Progenitor cell of endocrine pancreas (in vitro differentiated cells): ENCODE results near the gene PCDHGB4. TPM values are rescaled to one million over a fixed set of nuclear protein-coding genes. Genes with fewer than 3 reads are reported as not detected.

Experiments used
- DNase-seq: peaks from one replicate; pipeline ENCODE4 v3.0.0; 2021; ENCODE audit warnings: low spot score; ENCODE audit not compliant: unreplicated experiment
- H3K27ac Mint-ChIP-seq: 2 replicates; pipeline ENCODE4 v1.8.0; 2021; ENCODE audit warnings: mild to moderate bottlenecking, moderate library complexity, mixed read lengths
- H3K27me3 Mint-ChIP-seq: 2 replicates; pipeline ENCODE4 v1.8.0; 2021; ENCODE audit warnings: mixed read lengths
- H3K36me3 Mint-ChIP-seq: 2 replicates; pipeline ENCODE4 v1.8.0; 2022; ENCODE audit warnings: mixed read lengths; ENCODE audit not compliant: insufficient read depth
- H3K4me1 Mint-ChIP-seq: 2 replicates; pipeline ENCODE4 v1.8.0; 2021; ENCODE audit warnings: low read depth, mixed read lengths
- H3K4me3 Mint-ChIP-seq: 2 replicates; pipeline ENCODE4 v1.8.0; 2021; ENCODE audit warnings: low read depth, mild to moderate bottlenecking, moderate library complexity, mixed read lengths
- H3K9me3 Mint-ChIP-seq: 2 replicates; pipeline ENCODE4 v1.8.0; 2021; ENCODE audit warnings: low read depth, mixed read lengths
- total RNA-seq: library from RNA; stranded (reverse); gene quantifications from 2 replicates; pipeline ENCODE4 v1.2.1, GENCODE V29; 2021
- TF ChIP-seq, protein P1 (sequence below): fragments of 200-600 bp; sonication (generic); IDR thresholded peaks from one replicate; pipeline ENCODE4 v1.5.0; 2021; ENCODE audit warnings: antibody characterized with exemption, mild to moderate bottlenecking; ENCODE audit not compliant: unreplicated experiment

The PCDHGB4 gene
- total RNA-seq, 1 donor from 2014 or later: 16.1 TPM

DNA sequence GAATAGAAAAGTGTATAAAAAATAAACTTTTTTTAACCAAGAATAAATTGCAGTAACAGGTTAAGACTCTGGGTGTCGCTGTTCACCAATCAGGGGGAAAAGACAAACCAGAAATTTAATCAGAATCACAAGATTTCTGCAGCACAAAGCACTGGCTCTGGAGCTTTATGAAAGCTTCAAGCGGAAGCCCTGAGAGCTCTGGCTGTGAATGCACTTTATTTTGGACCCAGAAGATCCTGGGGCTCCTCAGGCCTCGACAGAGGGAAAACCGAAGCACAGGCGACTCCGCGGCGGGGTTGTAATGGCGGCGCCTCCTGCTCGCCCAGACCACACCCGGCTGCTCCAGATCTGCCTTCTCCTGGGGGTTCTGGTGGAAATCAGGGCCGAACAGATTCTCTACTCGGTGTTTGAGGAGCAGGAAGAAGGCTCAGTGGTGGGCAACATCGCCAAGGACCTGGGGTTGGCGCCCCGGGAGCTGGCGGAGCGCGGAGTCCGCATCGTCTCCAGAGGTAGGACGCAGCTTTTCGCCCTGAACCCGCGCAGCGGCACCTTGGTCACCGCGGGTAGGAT lies 32.5 kb upstream of the PCDHGB4 start, which contains the start of gene PCDHGA4:
TSS of gene PCDHGA4 (plus strand) at position 122 of the 570 bp plus-strand sequence. CDS start at position 209, 87 bp downstream.
- Mint-ChIP-seq H3K9me3 (peaks cover 40% of the 10 kb centered on the region), H3K27ac (no peak within 1 kb of the TSS), H3K4me1 (no peaks in the 10 kb centered on the region), H3K4me3 (no peak within 1 kb of the TSS), H3K36me3 (peaks cover 13% of the 10 kb centered on the region), H3K27me3 (no peaks in the 10 kb centered on the region)
- TF ChIP-seq, protein P1, sequence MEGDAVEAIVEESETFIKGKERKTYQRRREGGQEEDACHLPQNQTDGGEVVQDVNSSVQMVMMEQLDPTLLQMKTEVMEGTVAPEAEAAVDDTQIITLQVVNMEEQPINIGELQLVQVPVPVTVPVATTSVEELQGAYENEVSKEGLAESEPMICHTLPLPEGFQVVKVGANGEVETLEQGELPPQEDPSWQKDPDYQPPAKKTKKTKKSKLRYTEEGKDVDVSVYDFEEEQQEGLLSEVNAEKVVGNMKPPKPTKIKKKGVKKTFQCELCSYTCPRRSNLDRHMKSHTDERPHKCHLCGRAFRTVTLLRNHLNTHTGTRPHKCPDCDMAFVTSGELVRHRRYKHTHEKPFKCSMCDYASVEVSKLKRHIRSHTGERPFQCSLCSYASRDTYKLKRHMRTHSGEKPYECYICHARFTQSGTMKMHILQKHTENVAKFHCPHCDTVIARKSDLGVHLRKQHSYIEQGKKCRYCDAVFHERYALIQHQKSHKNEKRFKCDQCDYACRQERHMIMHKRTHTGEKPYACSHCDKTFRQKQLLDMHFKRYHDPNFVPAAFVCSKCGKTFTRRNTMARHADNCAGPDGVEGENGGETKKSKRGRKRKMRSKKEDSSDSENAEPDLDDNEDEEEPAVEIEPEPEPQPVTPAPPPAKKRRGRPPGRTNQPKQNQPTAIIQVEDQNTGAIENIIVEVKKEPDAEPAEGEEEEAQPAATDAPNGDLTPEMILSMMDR: peak; percentile 16
- no peak for DNase-seq

DNA sequence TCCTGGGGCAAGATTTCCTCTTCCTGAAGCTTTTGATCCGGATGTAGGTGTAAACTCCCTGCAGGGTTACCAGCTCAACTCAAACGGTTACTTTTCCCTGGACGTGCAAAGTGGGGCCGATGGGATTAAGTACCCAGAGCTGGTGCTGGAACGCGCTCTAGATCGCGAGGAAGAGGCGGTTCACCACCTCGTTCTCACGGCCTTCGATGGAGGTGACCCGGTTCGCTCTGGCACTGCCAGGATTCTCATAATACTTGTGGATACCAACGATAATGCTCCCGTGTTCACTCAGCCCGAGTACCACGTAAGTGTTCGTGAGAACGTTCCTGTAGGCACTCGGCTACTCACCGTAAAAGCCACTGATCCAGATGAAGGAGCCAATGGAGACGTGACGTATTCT lies 31.9 kb upstream of the PCDHGB4 start:
- no peak for DNase-seq
- peaks cover 42% of the 10 kb centered on the region for H3K9me3 Mint-ChIP-seq
- H3K27me3 Mint-ChIP-seq: no peaks in the 10 kb centered on the region
- peaks cover 14% of the 10 kb centered on the region for H3K36me3 Mint-ChIP-seq
- no peaks in the 10 kb centered on the region for H3K4me1 Mint-ChIP-seq
- H3K27ac Mint-ChIP-seq: no peak overlapping the region
- TF ChIP-seq, protein P1: no peak
- no peak overlapping the region for H3K4me3 Mint-ChIP-seq

DNA sequence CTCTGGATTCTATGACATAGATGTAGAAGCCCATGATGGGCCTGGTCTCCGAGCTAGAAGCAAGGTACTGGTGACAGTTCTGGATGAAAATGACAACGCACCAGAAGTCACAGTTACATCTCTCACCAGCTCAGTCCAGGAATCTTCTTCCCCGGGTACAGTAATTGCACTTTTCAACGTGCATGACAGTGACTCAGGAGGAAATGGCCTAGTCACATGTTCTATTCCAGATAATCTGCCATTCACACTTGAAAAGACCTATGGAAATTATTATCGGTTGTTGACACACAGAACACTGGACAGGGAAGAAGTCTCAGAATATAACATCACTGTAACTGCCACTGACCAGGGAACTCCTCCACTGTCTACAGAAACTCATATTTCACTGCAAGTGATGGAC lies 31.4 kb upstream of the PCDHGB4 start:
- no peak overlapping the region for H3K4me3 Mint-ChIP-seq
- TF ChIP-seq, protein P1: no peak
- no peak for DNase-seq
- H3K27ac Mint-ChIP-seq: no peak overlapping the region
- H3K4me1 Mint-ChIP-seq: no peaks in the 10 kb centered on the region
- peaks cover 47% of the 10 kb centered on the region for H3K9me3 Mint-ChIP-seq
- H3K27me3 Mint-ChIP-seq: no peaks in the 10 kb centered on the region
- peaks cover 19% of the 10 kb centered on the region for H3K36me3 Mint-ChIP-seq

DNA sequence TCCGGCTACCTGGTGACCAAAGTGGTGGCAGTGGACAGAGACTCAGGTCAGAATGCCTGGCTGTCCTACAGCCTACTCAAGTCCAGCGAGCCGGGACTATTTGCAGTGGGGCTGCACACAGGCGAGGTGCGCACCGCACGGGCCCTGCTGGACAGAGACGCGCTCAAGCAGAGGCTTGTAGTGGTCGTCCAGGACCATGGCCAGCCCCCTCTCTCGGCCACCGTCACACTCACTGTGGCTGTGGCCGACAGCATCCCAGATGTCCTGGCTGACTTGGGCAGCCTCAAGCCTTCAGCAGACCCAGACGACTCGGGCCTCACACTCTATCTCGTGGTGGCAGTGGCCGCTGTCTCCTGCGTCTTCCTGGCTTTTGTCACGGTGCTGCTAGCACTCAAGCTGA lies 30.5 kb upstream of the PCDHGB4 start:
- Mint-ChIP-seq H3K9me3 (peaks cover 50% of the 10 kb centered on the region), H3K27me3 (no peaks in the 10 kb centered on the region), H3K27ac (no peak overlapping the region), H3K4me3 (no peak overlapping the region), H3K36me3 (peaks cover 21% of the 10 kb centered on the region), H3K4me1 (no peaks in the 10 kb centered on the region)
- TF ChIP-seq, protein P1: no peak
- DNase-seq: no peak

DNA sequence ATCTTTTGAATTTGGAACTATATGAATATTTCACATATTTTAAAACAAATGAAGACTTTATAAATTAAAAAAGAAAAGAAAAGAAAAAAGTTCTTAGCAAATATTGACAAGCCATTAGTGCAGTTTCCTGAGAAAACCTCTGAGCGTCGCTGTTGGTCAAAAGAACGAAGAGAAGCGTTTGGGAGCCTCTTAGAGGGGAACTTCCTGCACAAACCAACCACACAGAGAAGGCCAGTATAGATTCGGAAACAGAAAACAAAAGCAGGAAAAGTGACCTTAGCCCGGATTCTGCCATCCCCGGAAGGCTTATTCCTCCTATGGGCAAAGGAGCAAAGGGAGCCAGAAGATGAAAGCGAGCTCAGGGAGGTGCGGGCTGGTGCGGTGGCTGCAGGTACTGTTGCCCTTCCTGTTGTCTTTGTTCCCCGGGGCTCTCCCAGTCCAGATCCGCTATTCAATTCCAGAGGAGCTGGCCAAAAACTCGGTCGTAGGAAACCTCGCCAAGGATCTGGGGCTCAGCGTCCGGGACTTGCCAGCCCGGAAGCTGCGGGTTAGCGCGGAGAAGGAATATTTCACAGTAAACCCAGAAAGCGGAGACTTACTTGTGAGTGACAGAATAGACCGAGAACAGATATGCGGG lies 27.6 kb upstream of the PCDHGB4 start, which contains the start of gene PCDHGB2:
TSS of gene PCDHGB2 (plus strand) at position 205 of the 637 bp plus-strand sequence. CDS start at position 347, 142 bp downstream.
- Mint-ChIP-seq H3K27ac (no peak within 1 kb of the TSS), H3K4me3 (no peak within 1 kb of the TSS), H3K36me3 (peaks cover 22% of the 10 kb centered on the region), H3K27me3 (no peaks in the 10 kb centered on the region), H3K9me3 (peaks cover 56% of the 10 kb centered on the region), H3K4me1 (no peaks in the 10 kb centered on the region)
- DNase-seq: no peak
- TF ChIP-seq, protein P1: no peak
